Measurements from ENCODE around the gene STARD3NL. TPM values are rescaled to one million over a fixed set of nuclear protein-coding genes. Genes with fewer than 3 reads are reported as not detected.
"Not testable (repeated sequence)": the region's sequence is repeated elsewhere in the genome, so short reads cannot be mapped to it uniquely, and the experiment has no call there.

Gene STARD3NL
- total and polyA plus RNA-seq, 2 donors from 2014 or later, result 41.0 to 47.9 TPM

DNA sequence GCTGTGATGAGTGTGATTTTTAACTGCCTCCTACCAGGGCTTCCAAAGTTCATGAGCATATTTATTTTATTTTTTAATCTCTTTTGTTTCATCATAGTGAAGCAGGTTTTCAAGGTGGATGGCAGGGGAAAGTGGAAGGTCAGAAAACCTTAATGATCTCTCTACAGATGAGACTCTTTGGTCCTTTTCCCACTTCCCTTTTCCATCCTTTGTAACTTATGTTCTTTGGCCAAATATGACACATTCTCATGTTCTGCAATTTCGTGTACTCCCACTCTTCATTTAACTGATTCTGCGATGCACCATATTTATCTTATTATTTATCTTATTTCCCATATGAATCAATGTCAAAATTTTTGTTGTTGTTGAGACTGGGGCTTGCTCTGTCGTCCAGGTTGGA, 87.9 kb downstream of the STARD3NL start:
- H3K4me3 ChIP-seq (ENCODE audit: low read length in 3 of 3); H3K4me1 ChIP-seq (ENCODE audit: control insufficient read depth in 2 of 3, insufficient read depth in 2 of 3, low read depth in 1 of 3, low read length in 3 of 3); H3K9me3 ChIP-seq (ENCODE audit: control insufficient read depth in 2 of 3, insufficient read depth in 1 of 3, low read length in 3 of 3); H3K9ac ChIP-seq (ENCODE audit: low read length in 3 of 3); H3K36me3 ChIP-seq (ENCODE audit: control insufficient read depth in 2 of 3, insufficient read depth in 3 of 3, low read length in 3 of 3); H3K27ac ChIP-seq (ENCODE audit: low read depth in 2 of 2, low read length in 2 of 2); intact Hi-C loops (cut with DNase I); FAIRE-seq; H3K27me3 ChIP-seq (ENCODE audit: control insufficient read depth, insufficient read depth, low read length); DNase-seq: not testable (repeated sequence)

DNA sequence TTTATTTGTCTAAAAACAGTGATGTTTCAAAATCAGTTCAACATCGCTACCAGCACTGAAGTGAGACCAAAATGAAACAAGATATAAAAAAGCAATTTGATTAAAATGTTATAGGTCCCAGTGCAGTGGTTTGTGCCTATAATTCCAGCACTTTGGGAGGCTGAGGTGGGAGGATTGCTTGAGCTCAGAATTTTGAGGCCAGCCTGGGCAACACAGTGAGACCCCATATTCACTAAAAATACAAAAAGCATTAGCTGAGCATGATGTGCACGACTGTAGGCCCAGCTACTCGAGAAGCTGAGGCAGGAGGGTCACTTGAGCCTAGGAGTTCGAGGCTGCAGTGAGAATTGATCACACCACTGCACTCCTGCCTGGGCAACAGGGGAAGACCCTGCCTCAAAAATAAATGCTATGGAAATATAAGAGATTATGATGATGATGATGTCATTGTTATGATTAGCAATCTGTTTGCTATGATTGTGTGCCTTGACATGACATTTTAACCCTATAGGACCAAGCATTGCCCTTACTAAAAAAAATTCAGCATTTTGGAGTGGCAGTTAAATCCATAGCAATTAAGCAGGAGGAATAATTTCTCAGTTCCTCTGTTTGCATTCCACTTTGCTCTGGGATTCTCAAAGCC, 91.8 kb downstream of the STARD3NL start:
- H3K9ac ChIP-seq (ENCODE audit: low read length in 3 of 3); H3K36me3 ChIP-seq (ENCODE audit: control insufficient read depth in 2 of 3, insufficient read depth in 3 of 3, low read length in 3 of 3); H3K27me3 ChIP-seq (ENCODE audit: control insufficient read depth, insufficient read depth, low read length); intact Hi-C loops (cut with DNase I); H3K4me1 ChIP-seq (ENCODE audit: control insufficient read depth in 2 of 3, insufficient read depth in 2 of 3, low read depth in 1 of 3, low read length in 3 of 3); H3K27ac ChIP-seq (ENCODE audit: low read depth in 2 of 2, low read length in 2 of 2); H3K9me3 ChIP-seq (ENCODE audit: control insufficient read depth in 2 of 3, insufficient read depth in 1 of 3, low read length in 3 of 3); DNase-seq; H3K4me3 ChIP-seq (ENCODE audit: low read length in 3 of 3): not testable (repeated sequence)
- peak; percentile 37 for FAIRE-seq

- H3K4me3 ChIP-seq (ENCODE audit: low read length in 3 of 3); intact Hi-C loops (cut with DNase I); H3K36me3 ChIP-seq (ENCODE audit: control insufficient read depth in 2 of 3, insufficient read depth in 3 of 3, low read length in 3 of 3); FAIRE-seq; H3K9me3 ChIP-seq (ENCODE audit: control insufficient read depth in 2 of 3, insufficient read depth in 1 of 3, low read length in 3 of 3); DNase-seq; H3K27me3 ChIP-seq (ENCODE audit: control insufficient read depth, insufficient read depth, low read length); H3K9ac ChIP-seq (ENCODE audit: low read length in 3 of 3); H3K27ac ChIP-seq (ENCODE audit: low read depth in 2 of 2, low read length in 2 of 2); H3K4me1 ChIP-seq (ENCODE audit: control insufficient read depth in 2 of 3, insufficient read depth in 2 of 3, low read depth in 1 of 3, low read length in 3 of 3): not testable (repeated sequence)
Measured at GRCh38 chr7:38270405-38270804, 92.4 kb downstream of the STARD3NL start.

DNA sequence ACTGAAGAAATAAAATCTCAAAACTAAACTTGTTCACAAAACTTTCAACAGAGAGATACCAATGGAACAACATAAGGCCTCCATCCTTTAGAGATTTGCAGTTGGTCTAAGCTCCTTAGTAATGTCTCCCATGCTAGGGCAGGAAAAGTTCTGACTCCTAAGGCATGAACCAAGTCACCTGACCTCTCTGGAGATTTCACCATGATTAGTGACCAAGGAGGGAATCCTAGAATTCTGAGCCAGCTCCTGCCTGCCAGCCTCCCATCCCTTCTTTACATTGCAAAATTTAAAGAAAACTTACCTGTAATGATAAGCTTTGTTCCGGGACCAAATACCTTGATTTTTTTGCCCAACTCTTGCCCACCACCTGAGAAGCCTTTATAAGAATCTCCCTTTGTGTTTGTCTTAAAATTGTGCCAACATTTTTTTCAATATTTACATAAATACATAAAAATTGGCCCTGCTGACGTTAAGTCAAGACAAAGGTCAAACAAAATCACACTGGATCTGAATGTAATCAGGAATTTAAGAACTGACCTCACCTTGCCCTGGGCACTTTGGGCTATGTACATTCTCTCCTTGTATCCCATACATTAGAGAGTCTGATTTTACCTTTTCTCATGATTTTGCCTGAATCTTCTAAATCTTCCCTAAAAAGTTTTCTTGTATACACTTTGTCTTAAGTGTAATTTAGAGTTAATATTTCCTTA, 95.4 kb downstream of the STARD3NL start, which contains the start of gene TARP:
Gene TARP, minus strand, starts transcription at position 351 of the 710 bp plus-strand sequence.
- no peak within 1 kb of the TSS for H3K4me3 ChIP-seq (ENCODE audit: low read length in 3 of 3)
- intact Hi-C loops (cut with DNase I), result no loop called here
- FAIRE-seq (no peak), DNase-seq (no peak)
- TF ChIP-seq, protein P1, sequence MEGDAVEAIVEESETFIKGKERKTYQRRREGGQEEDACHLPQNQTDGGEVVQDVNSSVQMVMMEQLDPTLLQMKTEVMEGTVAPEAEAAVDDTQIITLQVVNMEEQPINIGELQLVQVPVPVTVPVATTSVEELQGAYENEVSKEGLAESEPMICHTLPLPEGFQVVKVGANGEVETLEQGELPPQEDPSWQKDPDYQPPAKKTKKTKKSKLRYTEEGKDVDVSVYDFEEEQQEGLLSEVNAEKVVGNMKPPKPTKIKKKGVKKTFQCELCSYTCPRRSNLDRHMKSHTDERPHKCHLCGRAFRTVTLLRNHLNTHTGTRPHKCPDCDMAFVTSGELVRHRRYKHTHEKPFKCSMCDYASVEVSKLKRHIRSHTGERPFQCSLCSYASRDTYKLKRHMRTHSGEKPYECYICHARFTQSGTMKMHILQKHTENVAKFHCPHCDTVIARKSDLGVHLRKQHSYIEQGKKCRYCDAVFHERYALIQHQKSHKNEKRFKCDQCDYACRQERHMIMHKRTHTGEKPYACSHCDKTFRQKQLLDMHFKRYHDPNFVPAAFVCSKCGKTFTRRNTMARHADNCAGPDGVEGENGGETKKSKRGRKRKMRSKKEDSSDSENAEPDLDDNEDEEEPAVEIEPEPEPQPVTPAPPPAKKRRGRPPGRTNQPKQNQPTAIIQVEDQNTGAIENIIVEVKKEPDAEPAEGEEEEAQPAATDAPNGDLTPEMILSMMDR (IDR thresholded peaks at IDR 0.05; ENCODE audit: borderline replicate concordance, extremely low read depth, insufficient read depth), result no peak
- H3K27ac ChIP-seq (ENCODE audit: low read depth in 2 of 2, low read length in 2 of 2), result no peak within 1 kb of the TSS
- no peaks in the 10 kb centered on the region for H3K4me1 ChIP-seq (ENCODE audit: control insufficient read depth in 2 of 3, insufficient read depth in 2 of 3, low read depth in 1 of 3, low read length in 3 of 3)
- H3K9me3 ChIP-seq (ENCODE audit: control insufficient read depth in 2 of 3, insufficient read depth in 1 of 3, low read length in 3 of 3), result no peaks in the 10 kb centered on the region
- H3K27me3 ChIP-seq (ENCODE audit: control insufficient read depth, insufficient read depth, low read length), result no peaks in the 10 kb centered on the region
- H3K9ac ChIP-seq (ENCODE audit: low read length in 3 of 3), result no peak within 1 kb of the TSS
- H3K36me3 ChIP-seq (ENCODE audit: control insufficient read depth in 2 of 3, insufficient read depth in 3 of 3, low read length in 3 of 3), result no peaks in the 10 kb centered on the region

GRCh38 chr7:38274486-38274885, 96.4 kb downstream of the STARD3NL start:
- intact Hi-C loops (cut with DNase I), result no loop called here
- TF ChIP-seq, protein P1 (IDR thresholded peaks at IDR 0.05; ENCODE audit: borderline replicate concordance, extremely low read depth, insufficient read depth), result no peak

More at GRCh38 chr7:38274486-38274885, 96.4 kb downstream of the STARD3NL start:
- Histone ChIP-seq H3K27ac (ENCODE audit: low read depth in 2 of 2, low read length in 2 of 2) (no peak overlapping the region), H3K9ac (ENCODE audit: low read length in 3 of 3) (no peak overlapping the region), H3K4me1 (ENCODE audit: control insufficient read depth in 2 of 3, insufficient read depth in 2 of 3, low read depth in 1 of 3, low read length in 3 of 3) (no peaks in the 10 kb centered on the region), H3K27me3 (ENCODE audit: control insufficient read depth, insufficient read depth, low read length) (no peaks in the 10 kb centered on the region), H3K9me3 (ENCODE audit: control insufficient read depth in 2 of 3, insufficient read depth in 1 of 3, low read length in 3 of 3) (no peaks in the 10 kb centered on the region), H3K4me3 (ENCODE audit: low read length in 3 of 3) (no peak overlapping the region), H3K36me3 (ENCODE audit: control insufficient read depth in 2 of 3, insufficient read depth in 3 of 3, low read length in 3 of 3) (no peaks in the 10 kb centered on the region)
- DNase-seq (no peak), FAIRE-seq (no peak)
